ENCODE results near the gene IFI27. TPM values are rescaled to one million over a fixed set of nuclear protein-coding genes. Genes with fewer than 3 reads are reported as not detected.

Gene IFI27
- total RNA-seq, 1 donor from 2014 or later = 1,022 TPM

GRCh38 chr14:94136575-94137331, 26.2 kb downstream of the IFI27 start:
- Histone ChIP-seq H3K27me3 (ENCODE audit: insufficient read depth, low read length) (no peaks in the 10 kb centered on the region), H3K27ac (ENCODE audit: low read depth, low read length) (no peak overlapping the region), H3K9me3 (ENCODE audit: insufficient read depth, low read depth, low read length) (peaks cover 2% of the 10 kb centered on the region), H4K20me1 (ENCODE audit: insufficient read depth, low read length) (no peaks in the 10 kb centered on the region), H3K9ac (ENCODE audit: low read length) (no peak overlapping the region), H3K4me3 (ENCODE audit: insufficient read depth, low read depth, low read length) (no peak overlapping the region), H2AFZ (ENCODE audit: low read depth, low read length) (no peak overlapping the region), H3K4me2 (ENCODE audit: low read length) (peak overlapping the region; percentile 44), H3K4me1 (ENCODE audit: insufficient read depth, low read length) (no peaks in the 10 kb centered on the region), H3K36me3 (ENCODE audit: insufficient read depth, low read length) (no peaks in the 10 kb centered on the region), H3K79me2 (ENCODE audit: insufficient read depth, low read length) (no peaks in the 10 kb centered on the region)
- Mint-ChIP-seq H3K4me1 (ENCODE audit: low read depth, unreplicated experiment) (peaks cover 6% of the 10 kb centered on the region), H3K36me3 (ENCODE audit: low read depth, unreplicated experiment) (no peaks in the 10 kb centered on the region), H3K4me3 (ENCODE audit: unreplicated experiment) (no peak overlapping the region), H3K9me3 (ENCODE audit: unreplicated experiment) (peaks cover 9% of the 10 kb centered on the region), H3K27ac (ENCODE audit: unreplicated experiment) (no peak overlapping the region), H3K27me3 (ENCODE audit: low read depth, unreplicated experiment) (peaks cover 6% of the 10 kb centered on the region)
- FAIRE-seq (peak; percentile 20), DNase-seq (ENCODE audit: low read depth) (peak; percentile 47)
- TF ChIP-seq EZH2 (IDR thresholded peaks at IDR 0.05; ENCODE audit: insufficient read depth, low read length) (no peak), CTCF (IDR thresholded peaks at IDR 0.05; ENCODE audit: insufficient read depth, low read depth, low read length) (peak; percentile 94)

- no peaks in the 10 kb centered on the region for H3K4me1 ChIP-seq (ENCODE audit: insufficient read depth, low read length)
- peaks cover 6% of the 10 kb centered on the region for H3K27me3 Mint-ChIP-seq (ENCODE audit: low read depth, unreplicated experiment)
- H3K36me3 ChIP-seq (ENCODE audit: insufficient read depth, low read length) = no peaks in the 10 kb centered on the region
- H3K9ac ChIP-seq (ENCODE audit: low read length) = no peak overlapping the region
- no peak overlapping the region for H3K4me2 ChIP-seq (ENCODE audit: low read length)
- H3K27ac Mint-ChIP-seq (ENCODE audit: unreplicated experiment) = no peak overlapping the region
- H3K9me3 ChIP-seq (ENCODE audit: insufficient read depth, low read depth, low read length) = peaks cover 2% of the 10 kb centered on the region
- FAIRE-seq (no peak), DNase-seq (ENCODE audit: low read depth) (no peak)
- no peak overlapping the region for H3K4me3 Mint-ChIP-seq (ENCODE audit: unreplicated experiment)
- H3K36me3 Mint-ChIP-seq (ENCODE audit: low read depth, unreplicated experiment) = no peaks in the 10 kb centered on the region
- TF ChIP-seq EZH2 (IDR thresholded peaks at IDR 0.05; ENCODE audit: insufficient read depth, low read length) (no peak), CTCF (IDR thresholded peaks at IDR 0.05; ENCODE audit: insufficient read depth, low read depth, low read length) (no peak)
- no peak overlapping the region for H3K4me3 ChIP-seq (ENCODE audit: insufficient read depth, low read depth, low read length)
- H4K20me1 ChIP-seq (ENCODE audit: insufficient read depth, low read length) = no peaks in the 10 kb centered on the region
- no peak overlapping the region for H3K27ac ChIP-seq (ENCODE audit: low read depth, low read length)
- H3K4me1 Mint-ChIP-seq (ENCODE audit: low read depth, unreplicated experiment) = peaks cover 6% of the 10 kb centered on the region
- H3K79me2 ChIP-seq (ENCODE audit: insufficient read depth, low read length) = no peaks in the 10 kb centered on the region
- H3K27me3 ChIP-seq (ENCODE audit: insufficient read depth, low read length) = no peaks in the 10 kb centered on the region
- H2AFZ ChIP-seq (ENCODE audit: low read depth, low read length) = no peak overlapping the region
- peaks cover 9% of the 10 kb centered on the region for H3K9me3 Mint-ChIP-seq (ENCODE audit: unreplicated experiment)
Measured at GRCh38 chr14:94138251-94138650, 27.7 kb downstream of the IFI27 start.

- DNase-seq (ENCODE audit: low read depth) (no peak), FAIRE-seq (no peak)
- no peak overlapping the region for H3K4me2 ChIP-seq (ENCODE audit: low read length)
Measured at GRCh38 chr14:94139006-94139405, 28.5 kb downstream of the IFI27 start.

More at GRCh38 chr14:94139006-94139405, 28.5 kb downstream of the IFI27 start:
- Histone ChIP-seq H3K79me2 (ENCODE audit: insufficient read depth, low read length) (no peaks in the 10 kb centered on the region), H2AFZ (ENCODE audit: low read depth, low read length) (no peak overlapping the region), H3K9ac (ENCODE audit: low read length) (no peak overlapping the region), H3K27ac (ENCODE audit: low read depth, low read length) (no peak overlapping the region), H3K27me3 (ENCODE audit: insufficient read depth, low read length) (no peaks in the 10 kb centered on the region), H4K20me1 (ENCODE audit: insufficient read depth, low read length) (no peaks in the 10 kb centered on the region), H3K4me3 (ENCODE audit: insufficient read depth, low read depth, low read length) (no peak overlapping the region), H3K9me3 (ENCODE audit: insufficient read depth, low read depth, low read length) (peaks cover 2% of the 10 kb centered on the region), H3K4me1 (ENCODE audit: insufficient read depth, low read length) (no peaks in the 10 kb centered on the region), H3K36me3 (ENCODE audit: insufficient read depth, low read length) (no peaks in the 10 kb centered on the region)
- no peaks in the 10 kb centered on the region for H3K36me3 Mint-ChIP-seq (ENCODE audit: low read depth, unreplicated experiment)
- H3K27ac Mint-ChIP-seq (ENCODE audit: unreplicated experiment) = no peak overlapping the region
- peaks cover 6% of the 10 kb centered on the region for H3K27me3 Mint-ChIP-seq (ENCODE audit: low read depth, unreplicated experiment)
- H3K4me3 Mint-ChIP-seq (ENCODE audit: unreplicated experiment) = no peak overlapping the region
- H3K9me3 Mint-ChIP-seq (ENCODE audit: unreplicated experiment) = peaks cover 9% of the 10 kb centered on the region
- peaks cover 6% of the 10 kb centered on the region for H3K4me1 Mint-ChIP-seq (ENCODE audit: low read depth, unreplicated experiment)
- TF ChIP-seq CTCF (IDR thresholded peaks at IDR 0.05; ENCODE audit: insufficient read depth, low read depth, low read length) = no peak
- no peak for TF ChIP-seq EZH2 (IDR thresholded peaks at IDR 0.05; ENCODE audit: insufficient read depth, low read length)

All from astrocyte (in vitro differentiated cells and primary cell).